HEK293 (cell line): ENCODE results near the gene PTGER4.

Experiments used
- CTCF ChIA-PET: fragments of 350-600 bp; formaldehyde crosslinking; extraction: SDS; loops from one replicate; lab custom pipeline; 2021; ENCODE audit warnings: antibody characterized with exemption; lab: Yijun Ruan, JAX
- POLR2A ChIA-PET: fragments of 300-600 bp; formaldehyde crosslinking; extraction: SDS; loops from one replicate; lab custom pipeline; 2020; ENCODE audit warnings: antibody characterized with exemption, inconsistent platforms; lab: Yijun Ruan, JAX
- H3K27ac ChIP-seq: fragments of 200-500 bp; sonication (Bioruptor generic); 2 replicates; pipeline ENCODE4 v1.5.1; 2014; ENCODE audit warnings: low read depth, low read length, control low read depth, inconsistent platforms; ENCODE audit errors: extremely low read depth
- H3K36me3 ChIP-seq, 2 experiments: fragments of 200-500 bp in 1 of 2; sonication (Bioruptor generic) in 1 of 2; 1 replicate in 1 of 2; 2 replicates in 1 of 2; pipeline ENCODE4 v1.5.1; 2014 to 2017; ENCODE audit warnings: inconsistent platforms in 2 of 2, low read length in 2 of 2; ENCODE audit not compliant: control insufficient read depth in 2 of 2, insufficient read depth in 1 of 2
- H3K4me1 ChIP-seq: fragments of 200-500 bp; sonication (Bioruptor generic); 2 replicates; pipeline ENCODE4 v1.5.1; 2014; ENCODE audit warnings: mild to moderate bottlenecking, low read length, inconsistent platforms; ENCODE audit not compliant: control insufficient read depth, insufficient read depth
- H3K4me3 ChIP-seq: 2 replicates; pipeline ENCODE4 v1.5.1; 2011; ENCODE audit warnings: low read depth, mild to moderate bottlenecking, control low read depth, low read length, moderate library complexity
- H3K9me3 ChIP-seq: fragments of 200-500 bp; sonication (Bioruptor generic); 2 replicates; pipeline ENCODE4 v1.5.1; 2014; ENCODE audit warnings: low read depth, low read length, inconsistent platforms; ENCODE audit not compliant: control insufficient read depth, insufficient read depth
- CTCF ChIP-seq: fragments of 450-650 bp; formaldehyde crosslinking; IDR thresholded peaks from 2 replicates; pipeline ENCODE4 v1.5.1; 2016; ENCODE audit warnings: missing biosample characterization, missing genetic modification characterization
- MEIS1 ChIP-seq: sonication (generic); formaldehyde crosslinking; IDR thresholded peaks from 2 replicates; pipeline ENCODE4 v1.8.1; 2022; ENCODE audit warnings: missing genetic modification reagents, mild to moderate bottlenecking, borderline replicate concordance
- ZBTB20 ChIP-seq: fragments of 450-650 bp; formaldehyde crosslinking; IDR thresholded peaks from 2 replicates; pipeline ENCODE4 v1.5.1; 2016; ENCODE audit warnings: missing biosample characterization, missing genetic modification characterization
- ZNF10 ChIP-seq: fragments of 450-650 bp; formaldehyde crosslinking; IDR thresholded peaks from 2 replicates; pipeline ENCODE4 v1.5.1; 2017; ENCODE audit warnings: missing biosample characterization, missing genetic modification characterization
- ZNF169 ChIP-seq: fragments of 450-650 bp; formaldehyde crosslinking; IDR thresholded peaks from 2 replicates; pipeline ENCODE4 v1.5.1; 2016; ENCODE audit warnings: missing biosample characterization, missing genetic modification characterization
- ZNF214 ChIP-seq: fragments of 450-650 bp; formaldehyde crosslinking; IDR thresholded peaks from 2 replicates; pipeline ENCODE4 v1.5.1; 2017; ENCODE audit warnings: missing biosample characterization, mild to moderate bottlenecking, missing genetic modification characterization, borderline replicate concordance
- ZNF280C ChIP-seq: fragments of 450-650 bp; formaldehyde crosslinking; IDR thresholded peaks from 2 replicates; pipeline ENCODE4 v1.5.1; 2016; ENCODE audit warnings: missing biosample characterization, missing genetic modification characterization
- ZNF280D ChIP-seq: fragments of 450-650 bp; formaldehyde crosslinking; IDR thresholded peaks from 2 replicates; pipeline ENCODE4 v1.5.1; 2016; ENCODE audit warnings: missing biosample characterization, missing genetic modification characterization
- ZNF292 ChIP-seq: fragments of 450-650 bp; formaldehyde crosslinking; IDR thresholded peaks from 2 replicates; pipeline ENCODE4 v1.5.1; 2016; ENCODE audit warnings: low read depth, missing biosample characterization, missing genetic modification characterization, borderline replicate concordance
- ZNF48 ChIP-seq: fragments of 450-650 bp; formaldehyde crosslinking; IDR thresholded peaks from 2 replicates; pipeline ENCODE4 v1.5.1; 2016; ENCODE audit warnings: missing biosample characterization, missing genetic modification characterization
- ZNF626 ChIP-seq: fragments of 450-650 bp; sonication (Bioruptor Pico); formaldehyde crosslinking; IDR thresholded peaks from 2 replicates; pipeline ENCODE4 v1.5.1; 2018; ENCODE audit warnings: missing biosample characterization, missing genetic modification characterization, inconsistent platforms
- ZNF707 ChIP-seq: fragments of 450-650 bp; formaldehyde crosslinking; IDR thresholded peaks from 2 replicates; pipeline ENCODE4 v1.5.1; 2016; ENCODE audit warnings: missing biosample characterization, missing genetic modification characterization
- ZNF777 ChIP-seq: fragments of 450-650 bp; formaldehyde crosslinking; IDR thresholded peaks from 2 replicates; pipeline ENCODE4 v1.5.1; 2017; ENCODE audit warnings: missing biosample characterization, missing genetic modification characterization, borderline replicate concordance
- ZSCAN18 ChIP-seq: fragments of 450-650 bp; formaldehyde crosslinking; IDR thresholded peaks from 2 replicates; pipeline ENCODE4 v1.5.1; 2016; ENCODE audit warnings: missing biosample characterization, missing genetic modification characterization
- ZXDB ChIP-seq: fragments of 450-650 bp; formaldehyde crosslinking; IDR thresholded peaks from 2 replicates; pipeline ENCODE4 v1.5.1; 2016; ENCODE audit warnings: missing biosample characterization, missing genetic modification characterization
- TF ChIP-seq, protein P1 (sequence below): fragments of 450-650 bp; formaldehyde crosslinking; IDR thresholded peaks from 2 replicates; pipeline ENCODE4 v1.5.1; 2016; ENCODE audit warnings: missing biosample characterization, missing genetic modification characterization

The PTGER4 gene

DNA sequence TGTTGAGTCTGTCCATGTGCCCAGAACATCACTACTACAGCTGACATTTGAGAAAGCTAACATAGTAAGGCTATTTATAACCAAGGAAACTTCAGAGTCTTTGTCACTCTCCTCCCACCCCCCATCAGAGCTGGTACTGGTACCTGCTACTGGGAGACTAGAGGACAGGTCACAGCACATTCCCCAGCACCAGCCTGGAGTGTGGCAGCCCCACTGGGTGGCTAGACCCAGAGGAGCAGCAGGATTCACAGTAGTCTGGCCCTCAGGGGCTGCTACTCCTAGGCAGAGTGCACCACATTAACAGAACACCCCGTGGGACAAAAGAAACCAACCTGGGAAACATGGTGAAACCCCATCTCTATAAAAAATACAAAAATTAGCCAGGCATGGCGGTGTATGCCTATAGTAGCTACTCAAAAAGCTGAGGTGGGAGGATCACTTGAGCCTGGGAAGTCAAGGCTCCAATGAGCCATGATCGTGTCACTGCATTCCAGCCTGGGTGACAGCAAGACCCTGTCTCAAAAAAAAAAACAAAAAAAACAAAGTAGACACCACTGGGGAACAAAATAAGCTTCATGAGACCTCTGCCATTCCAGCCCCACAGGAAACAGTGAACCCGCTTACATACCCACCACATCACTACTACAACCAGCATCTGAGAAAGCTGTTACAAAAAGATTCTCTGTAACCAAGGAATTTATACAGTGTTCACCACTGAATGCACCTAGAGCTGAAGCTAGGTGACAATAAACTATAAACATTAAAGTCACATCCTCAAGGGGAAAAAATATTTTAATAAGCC, 26.3 kb upstream of the PTGER4 start:
- Histone ChIP-seq H3K27ac (no peak overlapping the region), H3K36me3 (no peaks in the 10 kb centered on the region), H3K4me1 (no peaks in the 10 kb centered on the region), H3K9me3 (no peaks in the 10 kb centered on the region), H3K4me3 (no peak overlapping the region)
- POLR2A ChIA-PET: no interaction called here
- CTCF ChIA-PET: interaction anchor here (0.5 kb wide), 1 partner anchor 210 kb away, joined by 3 read pairs; no protein-coding TSS in a partner anchor
- TF ChIP-seq, protein P1, sequence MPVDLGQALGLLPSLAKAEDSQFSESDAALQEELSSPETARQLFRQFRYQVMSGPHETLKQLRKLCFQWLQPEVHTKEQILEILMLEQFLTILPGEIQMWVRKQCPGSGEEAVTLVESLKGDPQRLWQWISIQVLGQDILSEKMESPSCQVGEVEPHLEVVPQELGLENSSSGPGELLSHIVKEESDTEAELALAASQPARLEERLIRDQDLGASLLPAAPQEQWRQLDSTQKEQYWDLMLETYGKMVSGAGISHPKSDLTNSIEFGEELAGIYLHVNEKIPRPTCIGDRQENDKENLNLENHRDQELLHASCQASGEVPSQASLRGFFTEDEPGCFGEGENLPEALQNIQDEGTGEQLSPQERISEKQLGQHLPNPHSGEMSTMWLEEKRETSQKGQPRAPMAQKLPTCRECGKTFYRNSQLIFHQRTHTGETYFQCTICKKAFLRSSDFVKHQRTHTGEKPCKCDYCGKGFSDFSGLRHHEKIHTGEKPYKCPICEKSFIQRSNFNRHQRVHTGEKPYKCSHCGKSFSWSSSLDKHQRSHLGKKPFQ (tag by site-specific recombination): no peak
- TF ChIP-seq ZNF707 (no peak), ZNF169 (no peak)

DNA sequence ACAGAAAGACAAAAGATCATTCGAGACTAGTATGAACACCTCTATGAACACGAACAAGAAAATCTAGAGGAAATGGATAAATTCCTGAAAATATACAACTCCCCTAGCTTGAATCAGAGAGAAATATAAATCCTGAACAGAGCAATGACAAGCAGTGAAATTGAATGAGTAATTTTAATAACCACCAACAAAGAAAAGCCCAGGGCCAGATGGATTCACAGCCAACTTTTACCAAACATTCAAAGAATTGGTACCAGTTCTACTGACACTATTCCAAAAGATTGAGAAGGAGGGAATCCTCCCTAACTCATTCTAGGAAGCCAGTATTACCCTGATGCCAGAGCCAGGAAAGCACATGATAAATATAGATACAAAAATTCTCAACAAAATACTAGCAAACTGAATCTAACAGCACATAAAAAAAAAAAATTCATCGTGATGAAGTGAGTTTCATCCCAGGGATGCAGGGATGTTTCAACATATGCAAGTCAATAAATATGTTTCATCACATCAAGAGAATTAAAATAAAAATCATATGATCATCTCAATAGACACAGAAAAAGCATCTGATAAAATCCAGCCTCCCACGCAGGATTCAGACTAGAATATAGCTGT, 25.2 kb upstream of the PTGER4 start:
- Histone ChIP-seq H3K4me3 (no peak overlapping the region), H3K4me1 (no peaks in the 10 kb centered on the region), H3K36me3 (no peaks in the 10 kb centered on the region), H3K9me3 (no peaks in the 10 kb centered on the region), H3K27ac (no peak overlapping the region)
- CTCF ChIA-PET: interaction anchor here (0.6 kb wide), 1 partner anchor 1075 kb away, joined by 9 read pairs; no protein-coding TSS in a partner anchor
- TF ChIP-seq ZNF280C (tag by site-specific recombination) (no peak), ZNF280D (no peak), MEIS1 (CRISPR knock-in tag) (no peak), ZBTB20 (no peak), ZSCAN18 (tag by site-specific recombination) (no peak), ZNF292 (tag by site-specific recombination) (no peak), ZNF10 (tag by site-specific recombination) (no peak), ZNF48 (tag by site-specific recombination) (no peak), ZXDB (tag by site-specific recombination) (no peak), ZNF626 (tag by site-specific recombination) (no peak), ZNF214 (no peak), ZNF777 (no peak), CTCF (tag by site-specific recombination) (no peak)
- POLR2A ChIA-PET: no interaction called here
